WTC11 (cell line): ENCODE data around the gene PAIP1. TPM values are rescaled to one million over a fixed set of nuclear protein-coding genes. Genes with fewer than 3 reads are reported as not detected.

Source experiments
- ATAC-seq: fragments of 200-7000 bp; cut with Tn5 transposase; 2 replicates; pipeline ENCODE4 v1.10.0; 2021; ENCODE audit warnings: mild to moderate bottlenecking, moderate library complexity
- CTCF ChIA-PET: fragments of 300-600 bp; sonication (Branson Sonifier 250); formaldehyde crosslinking; loops from one replicate; lab custom pipeline; 2021; ENCODE audit warnings: antibody characterized with exemption; lab: Charles Lee
- POLR2A ChIA-PET: fragments of 350-600 bp; sonication (Branson Sonifier 250); formaldehyde crosslinking; loops from one replicate; lab custom pipeline; 2021; ENCODE audit warnings: antibody characterized with exemption; lab: Charles Lee
- DNase-seq: peaks from one replicate; pipeline ENCODE4 v3.0.0; 2021; ENCODE audit warnings: low spot score
- H3K27ac Mint-ChIP-seq: 2 replicates; pipeline ENCODE4 v1.8.0; 2021; ENCODE audit warnings: mixed read lengths
- H3K27me3 Mint-ChIP-seq: 2 replicates; pipeline ENCODE4 v1.8.0; 2021; ENCODE audit warnings: low read depth, mild to moderate bottlenecking, moderate library complexity, mixed read lengths
- H3K36me3 Mint-ChIP-seq: 2 replicates; pipeline ENCODE4 v1.8.0; 2021; ENCODE audit warnings: mixed read lengths
- H3K4me1 Mint-ChIP-seq: 2 replicates; pipeline ENCODE4 v1.8.0; 2022; ENCODE audit warnings: mixed read lengths
- H3K4me3 Mint-ChIP-seq: 2 replicates; pipeline ENCODE4 v1.8.0; 2021; ENCODE audit warnings: mild to moderate bottlenecking, moderate library complexity, mixed read lengths
- H3K9me3 Mint-ChIP-seq: 2 replicates; pipeline ENCODE4 v1.8.0; 2021; ENCODE audit warnings: mixed read lengths
- ATF1 ChIP-seq: sonication (generic); formaldehyde crosslinking; IDR thresholded peaks from 2 replicates; pipeline ENCODE4 v1.8.1; 2023; ENCODE audit warnings: mild to moderate bottlenecking, moderate library complexity, missing genetic modification reagents
- CBFB ChIP-seq: sonication (generic); formaldehyde crosslinking; IDR thresholded peaks from 2 replicates; pipeline ENCODE4 v1.8.1; 2022; ENCODE audit warnings: mild to moderate bottlenecking, low read depth, missing genetic modification reagents
- CREM ChIP-seq: sonication (generic); formaldehyde crosslinking; IDR thresholded peaks from 2 replicates; pipeline ENCODE4 v1.8.1; 2022; ENCODE audit warnings: mild to moderate bottlenecking, missing genetic modification reagents, moderate library complexity
- FOXJ3 ChIP-seq: sonication (generic); formaldehyde crosslinking; IDR thresholded peaks from 2 replicates; pipeline ENCODE4 v1.9.0; 2021; ENCODE audit warnings: missing genetic modification reagents, mild to moderate bottlenecking, borderline replicate concordance
- JAZF1 ChIP-seq: fragments of 250-450 bp; sonication (Bioruptor Pico); IDR thresholded peaks from 2 replicates; pipeline ENCODE4 v1.9.0; 2021; ENCODE audit warnings: moderate library complexity, mild to moderate bottlenecking, inconsistent platforms
- NFYB ChIP-seq: sonication (generic); formaldehyde crosslinking; conservative IDR thresholded peaks from 2 replicates; pipeline ENCODE4 v1.8.0; 2022; ENCODE audit warnings: low read depth, missing genetic modification reagents
- NR1H2 ChIP-seq: sonication (generic); formaldehyde crosslinking; IDR thresholded peaks from 2 replicates; pipeline ENCODE4 v1.9.0; 2021; ENCODE audit warnings: mild to moderate bottlenecking, moderate library complexity, missing genetic modification reagents
- USF1 ChIP-seq: sonication (generic); formaldehyde crosslinking; IDR thresholded peaks from 2 replicates; pipeline ENCODE4 v1.8.0; 2022; ENCODE audit warnings: mild to moderate bottlenecking, missing genetic modification reagents
- ZNF121 ChIP-seq: sonication (generic); formaldehyde crosslinking; IDR thresholded peaks from 2 replicates; pipeline ENCODE4 v1.8.0; 2023; ENCODE audit warnings: missing genetic modification reagents
- ZNF317 ChIP-seq: sonication (generic); formaldehyde crosslinking; IDR thresholded peaks from 2 replicates; pipeline ENCODE4 v1.8.1; 2023; ENCODE audit warnings: low read depth, mild to moderate bottlenecking, moderate library complexity, missing genetic modification reagents, borderline replicate concordance
- ZNF423 ChIP-seq: fragments of 250-450 bp; sonication (Bioruptor Pico); IDR thresholded peaks from 2 replicates; pipeline ENCODE4 v2.1.2; 2022; ENCODE audit warnings: mild to moderate bottlenecking, moderate library complexity
- ZNF532 ChIP-seq: fragments of 250-450 bp; sonication (Bioruptor Pico); IDR thresholded peaks from 2 replicates; pipeline ENCODE4 v1.9.0; 2021; ENCODE audit warnings: mild to moderate bottlenecking, borderline replicate concordance
- total RNA-seq: library from RNA; stranded (reverse); gene quantifications from 3 replicates; pipeline ENCODE4 v1.2.3, GENCODE V29; 2021
- TF ChIP-seq, protein P1 (sequence below): fragments of 250-450 bp; sonication (Bioruptor Pico); IDR thresholded peaks from 2 replicates; pipeline ENCODE4 v2.1.2; 2022; ENCODE audit warnings: mild to moderate bottlenecking, moderate library complexity
- TF ChIP-seq, protein P2 (sequence below): sonication (generic); formaldehyde crosslinking; IDR thresholded peaks from 2 replicates; pipeline ENCODE4 v1.8.1; 2023; ENCODE audit warnings: mild to moderate bottlenecking, missing genetic modification reagents, borderline replicate concordance
- TF ChIP-seq, protein P3 (sequence below): fragments of 250-450 bp; sonication (Bioruptor Pico); conservative IDR thresholded peaks from 2 replicates; pipeline ENCODE4 v1.9.0; 2021; ENCODE audit warnings: mild to moderate bottlenecking
- TF ChIP-seq, protein P4 (sequence below): sonication (generic); formaldehyde crosslinking; IDR thresholded peaks from 2 replicates; pipeline ENCODE4 v1.8.1; 2023; ENCODE audit warnings: mild to moderate bottlenecking, missing genetic modification reagents

Gene PAIP1
- total RNA-seq, 1 experiment from 2014 or later, result 82.5 TPM

- ChIA-PET POLR2A (no interaction called here), CTCF (no interaction called here)
- H3K4me1 Mint-ChIP-seq, result no peaks in the 10 kb centered on the region
- TF ChIP-seq ATF1 (no peak), FOXJ3 (CRISPR knock-in tag) (no peak), CREM (CRISPR knock-in tag) (no peak), CBFB (no peak), NR1H2 (CRISPR knock-in tag) (no peak), ZNF121 (CRISPR knock-in tag) (no peak), JAZF1 (CRISPR knock-in tag) (no peak), USF1 (no peak), NFYB (CRISPR knock-in tag) (no peak), ZNF317 (no peak)
- TF ChIP-seq, protein P1, sequence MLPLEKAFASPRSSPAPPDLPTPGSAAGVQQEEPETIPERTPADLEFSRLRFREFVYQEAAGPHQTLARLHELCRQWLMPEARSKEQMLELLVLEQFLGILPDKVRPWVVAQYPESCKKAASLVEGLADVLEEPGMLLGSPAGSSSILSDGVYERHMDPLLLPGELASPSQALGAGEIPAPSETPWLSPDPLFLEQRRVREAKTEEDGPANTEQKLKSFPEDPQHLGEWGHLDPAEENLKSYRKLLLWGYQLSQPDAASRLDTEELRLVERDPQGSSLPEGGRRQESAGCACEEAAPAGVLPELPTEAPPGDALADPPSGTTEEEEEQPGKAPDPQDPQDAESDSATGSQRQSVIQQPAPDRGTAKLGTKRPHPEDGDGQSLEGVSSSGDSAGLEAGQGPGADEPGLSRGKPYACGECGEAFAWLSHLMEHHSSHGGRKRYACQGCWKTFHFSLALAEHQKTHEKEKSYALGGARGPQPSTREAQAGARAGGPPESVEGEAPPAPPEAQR (CRISPR knock-in tag), result no peak
- TF ChIP-seq, protein P2, sequence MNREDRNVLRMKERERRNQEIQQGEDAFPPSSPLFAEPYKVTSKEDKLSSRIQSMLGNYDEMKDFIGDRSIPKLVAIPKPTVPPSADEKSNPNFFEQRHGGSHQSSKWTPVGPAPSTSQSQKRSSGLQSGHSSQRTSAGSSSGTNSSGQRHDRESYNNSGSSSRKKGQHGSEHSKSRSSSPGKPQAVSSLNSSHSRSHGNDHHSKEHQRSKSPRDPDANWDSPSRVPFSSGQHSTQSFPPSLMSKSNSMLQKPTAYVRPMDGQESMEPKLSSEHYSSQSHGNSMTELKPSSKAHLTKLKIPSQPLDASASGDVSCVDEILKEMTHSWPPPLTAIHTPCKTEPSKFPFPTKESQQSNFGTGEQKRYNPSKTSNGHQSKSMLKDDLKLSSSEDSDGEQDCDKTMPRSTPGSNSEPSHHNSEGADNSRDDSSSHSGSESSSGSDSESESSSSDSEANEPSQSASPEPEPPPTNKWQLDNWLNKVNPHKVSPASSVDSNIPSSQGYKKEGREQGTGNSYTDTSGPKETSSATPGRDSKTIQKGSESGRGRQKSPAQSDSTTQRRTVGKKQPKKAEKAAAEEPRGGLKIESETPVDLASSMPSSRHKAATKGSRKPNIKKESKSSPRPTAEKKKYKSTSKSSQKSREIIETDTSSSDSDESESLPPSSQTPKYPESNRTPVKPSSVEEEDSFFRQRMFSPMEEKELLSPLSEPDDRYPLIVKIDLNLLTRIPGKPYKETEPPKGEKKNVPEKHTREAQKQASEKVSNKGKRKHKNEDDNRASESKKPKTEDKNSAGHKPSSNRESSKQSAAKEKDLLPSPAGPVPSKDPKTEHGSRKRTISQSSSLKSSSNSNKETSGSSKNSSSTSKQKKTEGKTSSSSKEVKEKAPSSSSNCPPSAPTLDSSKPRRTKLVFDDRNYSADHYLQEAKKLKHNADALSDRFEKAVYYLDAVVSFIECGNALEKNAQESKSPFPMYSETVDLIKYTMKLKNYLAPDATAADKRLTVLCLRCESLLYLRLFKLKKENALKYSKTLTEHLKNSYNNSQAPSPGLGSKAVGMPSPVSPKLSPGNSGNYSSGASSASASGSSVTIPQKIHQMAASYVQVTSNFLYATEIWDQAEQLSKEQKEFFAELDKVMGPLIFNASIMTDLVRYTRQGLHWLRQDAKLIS (CRISPR knock-in tag), result no peak
- TF ChIP-seq, protein P3, sequence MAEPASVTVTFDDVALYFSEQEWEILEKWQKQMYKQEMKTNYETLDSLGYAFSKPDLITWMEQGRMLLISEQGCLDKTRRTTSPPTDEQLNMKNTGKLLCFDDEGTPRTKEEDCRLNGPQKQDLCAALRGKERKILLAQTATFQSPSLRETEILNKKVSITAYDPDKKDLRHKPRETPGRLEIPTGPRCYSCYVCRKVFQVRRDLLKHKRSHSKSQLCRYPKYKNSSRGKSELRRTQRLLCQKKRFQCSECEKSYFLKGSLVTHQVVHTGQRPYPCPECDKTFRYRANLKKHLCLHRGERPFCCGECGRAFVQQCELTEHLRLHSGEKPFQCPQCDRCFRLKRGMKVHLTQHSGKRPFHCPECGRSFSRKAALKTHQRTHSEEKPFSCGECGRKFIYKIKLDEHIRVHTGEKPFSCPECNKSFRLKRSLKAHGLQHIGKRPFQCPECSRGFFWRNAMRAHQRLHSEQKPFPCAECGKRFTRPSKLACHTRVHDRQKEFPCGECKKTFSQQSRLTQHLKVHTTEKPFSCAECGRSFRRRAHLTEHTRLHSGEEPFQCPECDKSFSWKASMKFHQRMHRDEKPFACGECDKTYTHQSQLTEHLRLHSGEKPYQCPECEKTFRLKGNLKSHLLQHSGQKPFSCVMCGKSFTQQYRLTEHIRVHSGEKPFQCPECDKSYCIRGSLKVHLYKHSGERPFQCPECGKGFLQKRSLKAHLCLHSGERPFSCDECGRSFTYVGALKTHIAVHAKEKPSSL, result no peak
- no peak overlapping the region for H3K4me3 Mint-ChIP-seq
- peaks cover 10% of the 10 kb centered on the region; the same call in 1 of the 2 replicates for H3K9me3 Mint-ChIP-seq
- H3K27me3 Mint-ChIP-seq, result no peaks in the 10 kb centered on the region
- no peak for DNase-seq
- ATAC-seq, result no peak
- H3K27ac Mint-ChIP-seq, result no peak overlapping the region
- H3K36me3 Mint-ChIP-seq, result peaks cover 12% of the 10 kb centered on the region
These were observed 14.4 kb upstream of the PAIP1 start for GRCh38 chr5:43571237-43571636.

DNA sequence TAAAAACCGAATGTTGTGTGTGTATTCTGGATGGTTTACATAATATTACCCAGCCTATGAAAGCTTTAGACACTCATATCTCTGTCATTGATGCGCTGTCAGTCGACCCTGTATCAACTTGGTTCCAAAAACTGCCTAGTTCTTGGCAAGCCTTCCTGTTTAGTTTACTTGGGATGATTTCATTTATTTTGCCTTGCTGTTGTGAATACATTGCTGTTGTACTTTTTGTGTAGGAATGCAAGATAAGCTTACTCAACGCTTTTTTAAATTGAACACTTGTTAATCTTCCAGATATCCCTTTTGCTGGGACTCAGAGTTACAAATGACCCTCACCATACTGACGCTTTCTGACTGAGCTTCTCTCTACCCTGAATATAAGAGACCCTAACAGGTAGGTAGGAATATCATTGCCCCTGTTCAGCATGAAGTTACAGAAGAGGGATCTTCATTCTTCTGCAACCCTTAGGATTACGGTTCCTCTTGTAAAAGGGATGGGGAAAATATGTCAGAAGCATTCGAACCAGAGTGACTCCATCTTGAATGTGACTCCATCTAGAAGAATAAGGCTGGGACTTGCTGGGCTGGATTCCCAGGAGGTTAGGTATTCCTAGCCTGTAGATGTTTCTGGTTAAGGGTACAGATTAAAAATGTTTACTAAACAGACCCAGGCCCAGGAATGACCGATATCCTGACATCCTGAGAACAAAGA is 13.7 kb upstream of the PAIP1 start:
- ATAC-seq (no peak), DNase-seq (no peak)
- Mint-ChIP-seq H3K36me3 (peaks cover 9% of the 10 kb centered on the region), H3K27ac (no peak overlapping the region), H3K4me1 (no peaks in the 10 kb centered on the region), H3K4me3 (no peak overlapping the region), H3K27me3 (no peaks in the 10 kb centered on the region), H3K9me3 (peaks cover 6% of the 10 kb centered on the region; the same call in 1 of the 2 replicates)
- ChIA-PET CTCF (no interaction called here), POLR2A (no interaction called here)
- TF ChIP-seq ZNF121 (CRISPR knock-in tag), result no peak
- no peak for TF ChIP-seq FOXJ3 (CRISPR knock-in tag)
- no peak for TF ChIP-seq ZNF532
- no peak for TF ChIP-seq NR1H2 (CRISPR knock-in tag)
- TF ChIP-seq, protein P4, sequence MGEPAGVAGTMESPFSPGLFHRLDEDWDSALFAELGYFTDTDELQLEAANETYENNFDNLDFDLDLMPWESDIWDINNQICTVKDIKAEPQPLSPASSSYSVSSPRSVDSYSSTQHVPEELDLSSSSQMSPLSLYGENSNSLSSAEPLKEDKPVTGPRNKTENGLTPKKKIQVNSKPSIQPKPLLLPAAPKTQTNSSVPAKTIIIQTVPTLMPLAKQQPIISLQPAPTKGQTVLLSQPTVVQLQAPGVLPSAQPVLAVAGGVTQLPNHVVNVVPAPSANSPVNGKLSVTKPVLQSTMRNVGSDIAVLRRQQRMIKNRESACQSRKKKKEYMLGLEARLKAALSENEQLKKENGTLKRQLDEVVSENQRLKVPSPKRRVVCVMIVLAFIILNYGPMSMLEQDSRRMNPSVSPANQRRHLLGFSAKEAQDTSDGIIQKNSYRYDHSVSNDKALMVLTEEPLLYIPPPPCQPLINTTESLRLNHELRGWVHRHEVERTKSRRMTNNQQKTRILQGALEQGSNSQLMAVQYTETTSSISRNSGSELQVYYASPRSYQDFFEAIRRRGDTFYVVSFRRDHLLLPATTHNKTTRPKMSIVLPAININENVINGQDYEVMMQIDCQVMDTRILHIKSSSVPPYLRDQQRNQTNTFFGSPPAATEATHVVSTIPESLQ (CRISPR knock-in tag), result no peak
- no peak for TF ChIP-seq ZNF423 (CRISPR knock-in tag)
